ENCODE results near the gene OBI1.

The OBI1 gene

DNA sequence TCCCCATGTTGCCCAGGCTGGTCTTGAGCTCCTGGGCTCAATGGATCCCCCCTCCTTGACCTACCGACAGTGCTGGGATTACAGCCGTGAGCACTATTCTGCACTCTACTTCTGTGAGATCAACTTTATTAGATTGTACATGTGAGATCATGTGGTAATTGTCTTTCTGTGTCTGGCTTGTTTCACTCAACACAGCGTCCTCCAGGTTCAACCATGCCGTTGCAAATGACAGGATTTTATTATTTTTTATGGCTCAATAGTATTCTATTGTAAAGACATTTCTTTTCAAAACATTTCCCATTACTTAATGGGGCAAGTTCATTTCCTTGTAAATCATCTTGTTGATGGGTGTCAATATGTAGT, 1.5 kb upstream of the OBI1 start:
- in situ Hi-C loops (cut with MboI; ENCODE audit: low sequenced_read_pairs, unreplicated experiment), result no loop called here

DNA sequence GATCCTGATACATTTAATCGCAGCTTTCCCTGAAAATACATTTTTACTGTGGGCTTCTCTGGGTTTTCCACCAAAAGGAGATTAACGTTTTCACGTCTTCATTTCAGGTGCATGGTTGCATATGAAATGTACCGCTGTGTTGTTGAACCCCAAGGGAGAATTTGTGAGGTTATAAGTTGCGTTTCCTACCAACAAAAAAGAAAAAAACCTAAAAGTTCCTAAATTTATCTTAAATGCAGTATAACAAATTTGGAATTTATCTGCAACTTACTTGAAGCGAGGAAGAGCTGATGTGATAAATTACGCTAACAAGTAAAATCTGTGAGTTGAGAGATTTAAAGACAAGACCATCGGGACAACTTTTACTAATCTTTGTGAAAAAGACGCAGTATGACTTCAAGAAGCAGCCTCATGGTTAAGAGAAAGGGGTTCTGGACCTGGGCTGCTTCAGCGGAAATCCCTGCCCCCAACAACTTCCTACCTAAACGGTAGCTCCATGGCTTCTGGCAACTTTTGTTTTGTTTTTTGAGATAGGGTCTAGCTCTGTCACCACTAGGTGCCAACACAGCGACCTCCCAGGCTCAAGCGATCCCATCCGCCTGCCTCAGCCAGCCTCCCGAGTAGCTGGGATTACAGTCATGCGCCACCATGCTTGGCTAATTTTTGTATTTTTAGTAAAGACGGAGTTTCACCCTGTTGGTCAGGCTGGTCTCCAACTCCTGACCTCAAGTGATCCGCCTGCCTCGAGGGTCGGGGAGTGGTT, 958 bp upstream of the OBI1 start:
- TF ChIP-seq, protein P1, sequence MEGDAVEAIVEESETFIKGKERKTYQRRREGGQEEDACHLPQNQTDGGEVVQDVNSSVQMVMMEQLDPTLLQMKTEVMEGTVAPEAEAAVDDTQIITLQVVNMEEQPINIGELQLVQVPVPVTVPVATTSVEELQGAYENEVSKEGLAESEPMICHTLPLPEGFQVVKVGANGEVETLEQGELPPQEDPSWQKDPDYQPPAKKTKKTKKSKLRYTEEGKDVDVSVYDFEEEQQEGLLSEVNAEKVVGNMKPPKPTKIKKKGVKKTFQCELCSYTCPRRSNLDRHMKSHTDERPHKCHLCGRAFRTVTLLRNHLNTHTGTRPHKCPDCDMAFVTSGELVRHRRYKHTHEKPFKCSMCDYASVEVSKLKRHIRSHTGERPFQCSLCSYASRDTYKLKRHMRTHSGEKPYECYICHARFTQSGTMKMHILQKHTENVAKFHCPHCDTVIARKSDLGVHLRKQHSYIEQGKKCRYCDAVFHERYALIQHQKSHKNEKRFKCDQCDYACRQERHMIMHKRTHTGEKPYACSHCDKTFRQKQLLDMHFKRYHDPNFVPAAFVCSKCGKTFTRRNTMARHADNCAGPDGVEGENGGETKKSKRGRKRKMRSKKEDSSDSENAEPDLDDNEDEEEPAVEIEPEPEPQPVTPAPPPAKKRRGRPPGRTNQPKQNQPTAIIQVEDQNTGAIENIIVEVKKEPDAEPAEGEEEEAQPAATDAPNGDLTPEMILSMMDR (IDR thresholded peaks at IDR 0.05; ENCODE audit: borderline replicate concordance, control extremely low read depth, extremely low read depth, insufficient read depth, missing control alignments), result no peak
- no peak for DNase-seq (ENCODE audit: low spot score)
- in situ Hi-C loops (cut with MboI; ENCODE audit: low sequenced_read_pairs, unreplicated experiment), result no loop called here

More for the DNA sequence above, 1.5 kb upstream of the OBI1 start:
- TF ChIP-seq, protein P1 (IDR thresholded peaks at IDR 0.05; ENCODE audit: borderline replicate concordance, control extremely low read depth, extremely low read depth, insufficient read depth, missing control alignments), result no peak
- no peak for DNase-seq (ENCODE audit: low spot score)

DNA sequence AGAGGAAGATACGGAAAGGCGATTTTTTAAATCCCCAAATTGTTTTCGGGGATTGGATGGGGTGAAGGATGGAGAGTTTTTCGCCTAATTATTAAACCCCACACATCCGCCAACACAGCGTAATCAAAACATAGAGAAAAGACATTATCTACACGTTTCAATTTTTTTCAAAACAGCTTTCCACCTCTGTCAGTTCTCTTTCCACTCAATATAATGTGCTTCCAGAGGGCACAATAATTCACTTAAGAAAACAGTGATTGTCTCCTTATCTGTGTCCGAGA, 435 bp upstream of the OBI1 start:
- TF ChIP-seq, protein P1 (IDR thresholded peaks at IDR 0.05; ENCODE audit: borderline replicate concordance, control extremely low read depth, extremely low read depth, insufficient read depth, missing control alignments), result no peak
- in situ Hi-C loops (cut with MboI; ENCODE audit: low sequenced_read_pairs, unreplicated experiment), result no loop called here
- peak; percentile 27 for DNase-seq (ENCODE audit: low spot score)

DNA sequence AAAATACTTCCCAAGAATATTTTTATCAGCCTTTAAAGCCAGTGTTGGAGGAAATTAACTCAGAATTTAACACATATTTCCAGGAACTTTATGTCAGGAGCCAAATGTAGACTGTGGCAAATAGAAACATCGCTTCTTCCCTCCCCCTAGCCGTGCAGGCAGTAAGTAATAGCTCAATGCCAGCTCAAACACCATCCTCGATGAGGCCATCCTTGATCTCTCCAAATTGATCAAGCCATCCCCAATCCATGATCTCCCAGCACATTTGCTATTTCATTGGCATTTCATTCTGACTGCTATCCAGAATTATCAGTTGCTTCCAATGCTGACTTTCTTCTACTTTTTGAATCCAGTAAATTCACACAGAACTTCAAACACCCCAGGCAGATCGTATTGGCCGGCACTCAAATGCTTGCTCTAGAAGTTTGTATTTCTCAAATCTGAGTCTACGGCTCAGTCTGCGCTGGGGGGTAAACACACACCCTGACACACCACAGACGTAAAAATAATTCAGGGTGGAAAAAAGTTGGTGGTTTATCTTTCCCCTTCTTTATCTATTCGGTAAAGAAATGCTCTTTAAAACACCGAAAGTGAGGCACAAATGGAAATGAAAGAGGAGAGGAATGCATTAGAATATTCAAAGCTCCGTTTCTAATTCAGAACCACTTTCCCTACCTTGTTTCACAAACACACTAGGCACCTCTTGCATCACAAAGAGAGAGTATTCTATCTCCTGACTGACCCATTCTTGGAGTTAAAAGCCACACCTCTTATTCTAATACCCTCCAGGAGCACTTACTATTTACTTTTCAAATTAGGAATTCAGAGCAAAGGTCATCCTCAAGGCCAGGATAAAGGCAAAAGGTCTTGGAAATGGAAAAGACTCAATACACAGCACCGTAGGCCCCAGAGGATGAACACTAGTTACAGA, 991 bp downstream of the OBI1 start:
- peak; percentile 43 for DNase-seq (ENCODE audit: low spot score)
- in situ Hi-C loops (cut with MboI; ENCODE audit: low sequenced_read_pairs, unreplicated experiment), result no loop called here
- TF ChIP-seq, protein P1 (IDR thresholded peaks at IDR 0.05; ENCODE audit: borderline replicate concordance, control extremely low read depth, extremely low read depth, insufficient read depth, missing control alignments), result no peak

DNA sequence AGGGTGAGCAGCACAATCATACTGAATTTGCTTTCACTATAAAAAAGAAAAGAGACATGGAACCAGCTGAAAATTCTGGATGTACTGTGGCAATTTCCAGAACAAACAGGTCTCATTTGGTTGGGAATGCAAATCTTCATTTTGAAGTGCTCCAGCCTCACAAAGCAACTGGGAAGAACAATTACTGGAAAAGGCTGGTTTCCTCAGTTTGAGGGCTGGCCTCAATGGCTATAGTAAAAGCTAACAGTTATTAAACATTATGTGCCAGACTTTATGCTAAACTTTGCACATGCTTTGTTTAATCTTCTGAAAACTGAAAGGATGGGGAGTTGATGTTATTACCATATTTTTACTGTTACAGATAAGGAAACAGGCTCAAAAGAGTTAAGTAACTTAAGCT, 3.0 kb downstream of the OBI1 start:
- in situ Hi-C loops (cut with MboI; ENCODE audit: low sequenced_read_pairs, unreplicated experiment), result no loop called here
- DNase-seq (ENCODE audit: low spot score), result no peak
- TF ChIP-seq, protein P1 (IDR thresholded peaks at IDR 0.05; ENCODE audit: borderline replicate concordance, control extremely low read depth, extremely low read depth, insufficient read depth, missing control alignments), result no peak

DNA sequence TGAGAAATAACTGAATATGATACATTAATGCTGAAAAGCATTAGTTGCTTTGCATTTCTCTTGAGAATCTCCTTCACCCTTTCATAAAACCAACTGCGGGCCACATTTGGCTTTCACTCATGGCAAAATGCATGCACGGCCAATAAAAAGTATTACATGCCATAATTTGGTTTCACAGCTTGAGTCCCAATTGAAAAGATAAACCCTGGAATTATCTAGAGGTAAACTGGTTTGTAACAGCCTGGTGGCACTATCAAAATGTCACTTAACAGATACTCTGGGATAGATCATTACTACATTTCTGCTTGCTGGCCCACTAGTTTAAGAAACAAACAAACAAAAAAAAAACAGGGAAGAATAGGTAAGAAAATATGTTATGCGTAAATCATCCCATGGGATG, 3.9 kb downstream of the OBI1 start:
- TF ChIP-seq, protein P1 (IDR thresholded peaks at IDR 0.05; ENCODE audit: borderline replicate concordance, control extremely low read depth, extremely low read depth, insufficient read depth, missing control alignments), result no peak
- in situ Hi-C loops (cut with MboI; ENCODE audit: low sequenced_read_pairs, unreplicated experiment), result no loop called here
- DNase-seq (ENCODE audit: low spot score), result no peak
